ENCODE data around the gene PCDH7. TPM values are rescaled to one million over a fixed set of nuclear protein-coding genes. Genes with fewer than 3 reads are reported as not detected.

PCDH7 gene
- total and polyA plus RNA-seq, 5 experiments from 2014 or later = not detected

- Mint-ChIP-seq H3K27ac (no peak overlapping the region), H3K27me3 (no peaks in the 10 kb centered on the region), H3K4me1 (no peaks in the 10 kb centered on the region), H3K36me3 (no peaks in the 10 kb centered on the region), H3K9me3 (peaks cover 0 to 15% (median 0%) of the 10 kb centered on the region in 9 donors), H3K4me3 (no peak overlapping the region)
- ATAC-seq (no peak), DNase-seq (no peak)
- POLR2A ChIA-PET = no interaction called here
These were observed 49.9 kb downstream of the PCDH7 start for GRCh38 chr4:30770049-30770549.

GRCh38 chr4:30770812-30771211, 50.6 kb downstream of the PCDH7 start:
- no peak for ATAC-seq
- H3K27ac Mint-ChIP-seq = no peak overlapping the region
- H3K4me1 Mint-ChIP-seq = no peaks in the 10 kb centered on the region
- no peak for DNase-seq
- POLR2A ChIA-PET = no interaction called here
- no peaks in the 10 kb centered on the region for H3K27me3 Mint-ChIP-seq
- no peaks in the 10 kb centered on the region for H3K36me3 Mint-ChIP-seq
- no peak overlapping the region for H3K4me3 Mint-ChIP-seq
- peaks cover 0 to 9% (median 0%) of the 10 kb centered on the region in 9 donors for H3K9me3 Mint-ChIP-seq

GRCh38 chr4:30776451-30776850, 56.3 kb downstream of the PCDH7 start:
- Mint-ChIP-seq H3K4me1 (no peaks in the 10 kb centered on the region), H3K4me3 (no peak overlapping the region), H3K27me3 (no peaks in the 10 kb centered on the region), H3K9me3 (peaks cover 0 to 13% (median 2%) of the 10 kb centered on the region in 9 donors), H3K36me3 (no peaks in the 10 kb centered on the region), H3K27ac (no peak overlapping the region)
- POLR2A ChIA-PET = no interaction called here
- ATAC-seq (no peak), DNase-seq (no peak)

GRCh38 chr4:30776921-30777415, 56.8 kb downstream of the PCDH7 start:
- H3K36me3 Mint-ChIP-seq = no peaks in the 10 kb centered on the region
- H3K4me3 Mint-ChIP-seq = no peak overlapping the region
- DNase-seq (no peak), ATAC-seq (no peak)
- H3K4me1 Mint-ChIP-seq = no peaks in the 10 kb centered on the region
- H3K9me3 Mint-ChIP-seq = peaks cover 0 to 13% (median 2%) of the 10 kb centered on the region in 9 donors
- no peak overlapping the region for H3K27ac Mint-ChIP-seq
- no peaks in the 10 kb centered on the region for H3K27me3 Mint-ChIP-seq
- POLR2A ChIA-PET = no interaction called here

Data from naive thymus-derived CD8-positive, alpha-beta T cell (primary cell).